IMR-90 (cell line): ENCODE measurements around the gene FCSK.
A peak's percentile ranks its signal among the peaks of the same experiment; 100 is the strongest.

Source experiments
- BHLHE40 ChIP-seq: fragments of 150-350 bp; IDR thresholded peaks from 2 replicates; pipeline ENCODE4 v1.6.1; 2016; ENCODE audit warnings: mild to moderate bottlenecking, low read depth, low read length
- CEBPB ChIP-seq: IDR thresholded peaks from 2 replicates; pipeline ENCODE4 v1.6.1; 2012; ENCODE audit warnings: low read depth, low read length, improper control_type of control experiment
- CHD1 ChIP-seq: IDR thresholded peaks from 2 replicates; pipeline ENCODE4 v1.6.1; 2012; ENCODE audit warnings: low read depth, low read length, improper control_type of control experiment
- MXI1 ChIP-seq: IDR thresholded peaks from 2 replicates; pipeline ENCODE4 v1.6.1; 2012; ENCODE audit warnings: low read depth, mild to moderate bottlenecking, low read length, moderate library complexity, borderline replicate concordance
- RAD21 ChIP-seq: IDR thresholded peaks from 2 replicates; pipeline ENCODE4 v1.6.1; 2012; ENCODE audit warnings: low read length, improper control_type of control experiment
- RFX5 ChIP-seq: IDR thresholded peaks from 2 replicates; pipeline ENCODE4 v1.8.0; 2012; ENCODE audit warnings: low read depth, mild to moderate bottlenecking, low read length, moderate library complexity
- SMC3 ChIP-seq: fragments of 150-350 bp; IDR thresholded peaks from 2 replicates; pipeline ENCODE4 v1.6.1; 2016; ENCODE audit warnings: low read depth, mild to moderate bottlenecking, antibody characterized with exemption, low read length, moderate library complexity
- TF ChIP-seq, protein P1 (sequence below): conservative IDR thresholded peaks from 2 replicates; pipeline ENCODE4 v1.5.1; 2012; ENCODE audit warnings: mild to moderate bottlenecking, low read depth, low read length, improper control_type of control experiment
- TF ChIP-seq, protein P2 (sequence below): fragments of 150-350 bp; IDR thresholded peaks from 2 replicates; pipeline ENCODE4 v1.6.1; 2017; ENCODE audit warnings: mild to moderate bottlenecking, antibody characterized with exemption, low read length, low read depth

DNA sequence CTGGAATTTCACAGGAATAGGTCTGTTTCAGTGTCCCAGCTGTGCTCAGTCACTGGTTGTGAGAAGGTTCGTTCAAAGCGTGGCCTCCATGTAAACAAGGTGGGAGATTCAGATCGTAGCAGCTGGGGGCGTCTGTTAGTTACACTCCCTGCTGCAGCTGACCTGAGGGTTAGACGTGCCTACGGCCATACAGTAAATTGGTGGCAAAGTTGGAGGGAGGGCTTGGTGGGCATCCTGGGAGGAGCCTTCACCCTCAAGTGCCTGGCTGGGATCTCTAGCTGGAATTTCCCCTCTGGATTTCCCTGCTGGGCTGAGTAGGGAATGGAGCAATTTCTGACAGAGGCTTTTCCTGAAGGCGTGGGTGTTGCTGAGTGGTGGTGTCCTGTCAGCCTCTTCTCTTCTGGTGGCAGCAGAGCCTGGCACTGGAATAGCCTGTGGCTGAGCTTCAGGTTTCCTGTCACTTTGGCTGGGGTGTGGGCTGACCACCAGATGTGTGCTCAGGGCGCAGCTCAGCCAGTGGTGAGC is 6.4 kb downstream of the FCSK start:
- TF ChIP-seq RAD21 (no peak), MXI1 (no peak), CHD1 (no peak), RFX5 (no peak), BHLHE40 (no peak), SMC3 (no peak), CEBPB (0 out of 2 replicates have a peak, but pooled peaks have one; percentile 15)
- TF ChIP-seq, protein P1, sequence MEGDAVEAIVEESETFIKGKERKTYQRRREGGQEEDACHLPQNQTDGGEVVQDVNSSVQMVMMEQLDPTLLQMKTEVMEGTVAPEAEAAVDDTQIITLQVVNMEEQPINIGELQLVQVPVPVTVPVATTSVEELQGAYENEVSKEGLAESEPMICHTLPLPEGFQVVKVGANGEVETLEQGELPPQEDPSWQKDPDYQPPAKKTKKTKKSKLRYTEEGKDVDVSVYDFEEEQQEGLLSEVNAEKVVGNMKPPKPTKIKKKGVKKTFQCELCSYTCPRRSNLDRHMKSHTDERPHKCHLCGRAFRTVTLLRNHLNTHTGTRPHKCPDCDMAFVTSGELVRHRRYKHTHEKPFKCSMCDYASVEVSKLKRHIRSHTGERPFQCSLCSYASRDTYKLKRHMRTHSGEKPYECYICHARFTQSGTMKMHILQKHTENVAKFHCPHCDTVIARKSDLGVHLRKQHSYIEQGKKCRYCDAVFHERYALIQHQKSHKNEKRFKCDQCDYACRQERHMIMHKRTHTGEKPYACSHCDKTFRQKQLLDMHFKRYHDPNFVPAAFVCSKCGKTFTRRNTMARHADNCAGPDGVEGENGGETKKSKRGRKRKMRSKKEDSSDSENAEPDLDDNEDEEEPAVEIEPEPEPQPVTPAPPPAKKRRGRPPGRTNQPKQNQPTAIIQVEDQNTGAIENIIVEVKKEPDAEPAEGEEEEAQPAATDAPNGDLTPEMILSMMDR: no peak
- TF ChIP-seq, protein P2, sequence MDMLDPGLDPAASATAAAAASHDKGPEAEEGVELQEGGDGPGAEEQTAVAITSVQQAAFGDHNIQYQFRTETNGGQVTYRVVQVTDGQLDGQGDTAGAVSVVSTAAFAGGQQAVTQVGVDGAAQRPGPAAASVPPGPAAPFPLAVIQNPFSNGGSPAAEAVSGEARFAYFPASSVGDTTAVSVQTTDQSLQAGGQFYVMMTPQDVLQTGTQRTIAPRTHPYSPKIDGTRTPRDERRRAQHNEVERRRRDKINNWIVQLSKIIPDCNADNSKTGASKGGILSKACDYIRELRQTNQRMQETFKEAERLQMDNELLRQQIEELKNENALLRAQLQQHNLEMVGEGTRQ: no peak
